Raji (cell line): ENCODE data around the gene CCDC106.

Experiments
- POLR2A ChIP-seq: IDR thresholded peaks from 2 replicates; pipeline ENCODE4 v1.6.1; 2011; ENCODE audit warnings: low read depth, low read length, control low read depth; ENCODE audit not compliant: insufficient read depth

The CCDC106 gene

DNA sequence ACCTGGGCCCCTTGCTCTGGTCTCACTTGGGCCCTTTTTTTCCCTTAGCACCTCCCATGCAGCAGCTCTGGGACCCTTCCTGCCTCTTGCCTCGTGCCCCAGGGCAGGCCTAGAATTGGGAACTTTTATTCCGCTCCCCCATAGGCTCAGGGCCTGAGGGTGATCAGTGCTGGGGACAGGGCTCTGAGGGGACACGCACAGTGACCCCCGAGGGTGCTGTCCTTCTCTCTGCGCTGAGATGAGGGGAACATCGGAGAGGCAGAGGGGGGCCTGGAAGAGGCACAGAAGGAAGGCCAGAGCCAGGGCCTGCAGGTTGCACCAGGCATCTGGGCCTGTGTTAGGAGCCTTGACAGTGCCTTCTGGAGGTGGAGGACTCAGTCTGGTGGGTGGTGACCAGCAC, 37.8 kb downstream of the CCDC106 start:
- TF ChIP-seq POLR2A = no peak

GRCh38 chr19:55686311-55687050, 38.5 kb downstream of the CCDC106 start:
- TF ChIP-seq POLR2A = no peak

GRCh38 chr19:55687281-55688201, 39.5 kb downstream of the CCDC106 start:
- TF ChIP-seq POLR2A = no peak

- TF ChIP-seq POLR2A = no peak
These were observed 40.6 kb downstream of the CCDC106 start for GRCh38 chr19:55688422-55689218.

DNA sequence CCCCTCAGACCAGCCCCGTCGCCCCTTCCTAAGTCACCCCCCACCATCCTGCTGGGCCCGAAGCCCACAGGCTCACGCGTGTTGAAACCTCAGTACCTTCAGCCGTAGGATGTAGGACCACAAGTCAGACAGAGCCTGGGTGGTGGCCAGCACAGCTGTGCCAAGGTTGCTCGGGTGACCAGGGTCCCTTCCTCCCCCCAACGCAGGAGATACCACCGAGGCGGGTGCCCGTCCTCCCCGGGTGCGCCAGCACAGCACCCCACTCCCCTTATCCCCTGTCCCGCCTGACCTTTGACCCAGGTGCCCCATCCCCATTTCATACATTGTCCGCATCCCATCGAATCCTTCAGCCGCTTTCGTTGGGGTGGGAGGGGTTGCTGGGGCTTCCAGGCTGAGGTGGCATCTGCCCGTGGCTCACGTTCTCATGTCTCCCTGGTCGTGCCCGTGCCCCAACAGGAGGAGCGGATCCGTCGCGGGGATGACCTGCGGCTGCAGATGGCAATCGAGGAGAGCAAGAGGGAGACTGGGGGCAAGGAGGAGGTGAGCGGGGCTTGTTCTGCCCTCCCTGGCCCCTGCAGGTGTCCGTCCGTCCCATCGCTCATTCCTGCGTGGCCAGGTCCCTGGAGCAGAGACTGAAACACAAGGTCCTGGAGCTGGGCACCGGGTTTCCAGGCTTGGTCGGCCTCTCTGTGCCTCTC, 41.5 kb downstream of the CCDC106 start:
- no peak for TF ChIP-seq POLR2A

- no peak for TF ChIP-seq POLR2A
These were observed 42.2 kb downstream of the CCDC106 start for GRCh38 chr19:55690109-55690768.

DNA sequence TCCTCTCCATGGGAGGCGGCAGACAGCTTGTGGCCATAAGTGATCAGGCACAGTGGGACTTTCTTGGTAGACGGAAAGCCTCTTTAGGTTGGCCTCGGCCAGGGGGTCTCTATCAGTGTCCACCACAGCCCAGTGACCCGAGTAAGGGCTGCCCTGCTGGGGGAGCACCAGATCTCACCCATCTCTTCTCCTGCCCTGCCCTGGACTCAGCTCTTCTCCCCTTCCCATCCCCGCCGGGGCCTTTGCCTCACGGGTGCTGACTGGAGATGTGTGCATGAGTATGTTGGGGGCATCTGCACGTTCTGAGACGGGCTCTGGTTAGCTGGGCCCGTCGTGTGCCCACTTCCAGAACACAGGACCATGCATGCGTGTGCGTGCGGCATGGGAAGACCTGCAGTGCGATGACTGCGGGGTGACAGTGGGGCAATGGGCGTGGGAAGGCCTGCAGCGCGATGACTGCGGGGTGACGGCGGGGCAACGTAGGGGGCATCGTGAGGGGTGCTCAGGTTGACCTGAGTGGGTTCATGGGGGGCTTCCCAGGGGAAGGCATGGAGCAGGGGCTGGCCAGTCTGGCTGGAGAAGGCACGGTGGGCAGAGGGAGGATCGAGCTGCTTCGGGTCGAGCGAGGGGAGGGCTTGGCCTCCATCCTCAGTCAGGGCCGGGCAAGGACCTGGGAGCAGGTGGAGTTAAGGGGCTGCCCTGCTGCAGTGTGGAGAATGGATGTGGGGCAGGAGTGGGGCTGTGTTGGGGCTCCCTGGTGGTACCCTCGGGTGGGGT, 42.9 kb downstream of the CCDC106 start:
- no peak for TF ChIP-seq POLR2A

GRCh38 chr19:55691561-55692481, 43.8 kb downstream of the CCDC106 start:
- no peak for TF ChIP-seq POLR2A

DNA sequence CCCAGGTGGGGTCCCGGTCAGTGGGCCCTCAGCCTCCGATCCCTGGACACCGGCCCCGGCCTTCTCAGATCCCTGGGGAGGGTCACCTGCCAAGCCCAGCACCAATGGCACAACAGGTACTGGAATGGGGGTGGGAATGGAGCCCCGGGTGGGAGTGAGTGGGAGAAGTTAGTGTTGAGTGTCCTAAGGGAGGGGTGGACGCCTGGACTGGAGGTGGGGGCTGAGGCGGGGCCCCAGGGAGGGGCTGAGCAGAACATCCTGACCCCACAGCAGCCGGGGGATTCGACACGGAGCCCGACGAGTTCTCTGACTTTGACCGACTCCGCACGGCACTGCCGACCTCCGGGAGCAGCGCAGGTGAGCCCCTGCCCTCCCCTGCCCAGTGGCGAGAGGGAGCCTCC, 44.7 kb downstream of the CCDC106 start:
- no peak for TF ChIP-seq POLR2A

DNA sequence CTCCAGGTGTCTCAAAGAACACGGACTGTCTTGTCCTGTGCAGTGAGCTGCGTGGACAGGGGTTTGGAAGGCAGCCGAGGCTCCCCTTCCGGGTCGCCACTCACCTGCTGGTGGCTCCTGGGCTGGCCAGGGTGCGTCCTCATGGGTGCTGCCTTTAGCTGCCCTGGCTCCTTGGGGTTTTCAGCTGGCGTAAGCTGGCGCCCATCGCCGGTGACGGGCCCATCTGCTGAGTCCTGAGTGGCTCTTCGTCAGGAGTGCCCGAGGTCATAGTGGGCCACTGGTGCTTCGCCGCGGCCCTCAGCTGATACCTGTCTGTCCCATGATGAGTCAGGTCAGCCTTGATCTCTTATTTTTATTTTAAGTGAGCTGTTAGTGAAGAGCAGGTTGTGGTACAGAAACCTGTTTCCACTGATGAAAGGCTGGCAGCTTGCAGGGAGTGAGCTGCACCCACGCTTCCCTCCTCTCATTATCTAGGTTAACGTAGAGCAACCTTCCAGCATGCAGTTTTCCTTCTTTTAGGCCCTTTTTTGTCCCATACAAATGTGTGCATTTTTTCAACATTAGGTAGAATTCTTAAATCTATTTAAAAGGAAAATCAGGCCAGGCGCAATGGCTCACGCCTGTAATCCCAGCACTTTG, 45.4 kb downstream of the CCDC106 start:
- TF ChIP-seq POLR2A = no peak

DNA sequence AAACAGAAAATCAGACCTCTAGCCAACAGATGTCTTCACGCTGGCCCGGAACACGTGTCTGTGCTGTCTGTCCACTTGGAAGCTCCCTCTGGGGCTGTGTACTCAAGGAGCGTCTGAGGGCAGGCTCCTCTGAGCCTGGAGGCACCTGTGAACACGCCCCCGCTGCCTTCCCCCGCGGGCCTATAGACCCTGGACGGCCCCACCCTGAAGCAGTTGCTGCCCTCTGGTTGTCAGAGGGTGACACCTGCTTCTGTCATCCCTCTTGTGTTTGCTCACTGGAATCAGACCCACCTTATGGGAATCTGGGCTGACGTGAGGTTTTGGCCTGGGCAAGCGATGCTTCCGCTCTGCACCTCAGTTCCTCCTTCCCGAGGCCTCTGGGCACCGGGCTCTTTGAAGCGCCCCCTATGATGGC, 46.2 kb downstream of the CCDC106 start:
- TF ChIP-seq POLR2A = no peak
